Fibroblast of skin of right quadriceps (primary cell): ENCODE results near the gene NKX2-2.

Experiments used
- DNase-seq: peaks from one replicate; pipeline ENCODE4 v3.0.0-alpha.2; 2013

NKX2-2 gene

DNA sequence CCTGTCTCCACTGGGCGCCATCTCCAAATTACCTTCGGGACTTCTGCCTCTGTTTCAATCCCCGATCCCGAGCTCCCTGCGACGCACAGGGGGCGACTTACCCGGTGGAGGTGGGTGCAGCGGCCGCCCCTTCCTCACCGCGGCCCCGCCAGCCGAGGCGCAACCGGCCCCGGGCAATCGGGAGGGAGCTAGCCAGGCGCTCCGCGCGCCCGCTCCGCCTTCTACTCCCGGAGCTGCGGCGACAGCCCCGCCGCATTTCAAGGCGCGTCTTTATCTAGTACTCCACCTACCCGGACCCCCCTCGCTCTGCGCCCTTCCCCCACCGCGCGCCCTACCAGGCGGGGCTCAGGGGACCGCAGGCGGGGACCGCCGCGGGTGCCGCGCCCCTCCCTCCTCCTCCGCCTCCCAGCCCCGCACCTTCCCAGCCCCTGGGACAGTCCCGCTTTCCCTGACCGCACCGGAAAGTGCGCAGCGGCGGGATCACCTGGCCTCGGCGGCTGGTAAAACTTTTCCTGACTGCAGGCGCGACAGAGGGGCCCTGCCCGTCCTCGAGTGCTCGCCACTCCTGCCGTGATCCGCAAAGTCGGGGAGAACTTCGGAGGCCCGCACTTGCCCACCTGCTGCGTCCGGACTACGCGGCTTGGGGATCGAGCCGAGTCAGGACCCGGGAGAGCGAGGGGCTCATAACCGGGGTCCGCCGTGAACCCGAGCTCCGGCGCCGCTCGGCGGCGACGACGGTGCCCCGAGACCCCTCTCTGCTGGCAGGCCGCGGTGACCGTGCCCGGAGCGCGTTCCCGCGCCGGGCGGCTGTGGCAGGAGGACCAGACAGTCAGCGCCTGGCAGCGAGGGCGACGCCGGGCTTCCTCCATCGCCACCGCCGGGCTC, 8.0 kb upstream of the NKX2-2 start:
- no peak for DNase-seq

DNA sequence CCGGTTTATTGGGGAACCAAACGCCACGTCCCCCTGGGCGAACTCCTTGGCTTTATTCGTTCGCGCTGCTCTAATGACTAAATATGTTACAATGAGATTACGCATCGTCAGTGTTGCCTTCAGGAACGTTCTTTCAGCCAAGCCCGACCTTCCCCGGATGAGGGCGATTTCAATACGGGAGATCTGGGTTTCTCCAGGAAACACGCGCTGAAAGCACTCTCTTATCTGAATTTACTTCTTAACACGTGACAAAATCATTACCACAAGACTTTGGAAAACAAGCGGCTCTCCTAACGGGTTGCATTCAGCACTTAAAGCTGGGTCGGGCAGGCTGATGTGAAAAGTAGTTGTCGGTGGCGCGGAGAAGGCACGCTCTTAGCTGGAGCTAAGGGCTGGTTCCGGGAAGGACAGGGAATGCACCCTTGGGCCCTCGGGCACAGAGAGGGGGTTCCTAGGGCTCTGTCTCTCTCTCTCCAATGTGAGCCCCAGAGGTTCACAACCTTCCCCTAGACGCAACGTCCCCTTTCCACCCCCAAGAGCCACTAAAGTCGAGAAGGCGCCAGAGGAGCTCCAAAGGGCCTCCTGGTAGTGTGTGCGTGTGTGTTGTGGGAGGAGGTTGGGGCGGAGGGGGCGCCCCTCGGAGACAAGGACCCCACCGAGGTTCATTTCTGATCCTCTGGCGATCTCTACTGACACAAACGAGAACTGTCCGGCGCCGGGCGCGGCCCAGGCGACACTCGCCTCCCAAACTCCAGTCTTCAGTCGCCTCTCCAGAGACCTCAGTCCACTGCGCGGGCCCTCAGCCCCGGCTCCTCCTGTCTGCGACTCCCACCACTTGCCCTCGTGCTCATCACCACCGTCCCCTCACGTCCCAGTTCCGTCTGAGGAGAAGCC, 7.1 kb upstream of the NKX2-2 start:
- DNase-seq, result no peak

DNA sequence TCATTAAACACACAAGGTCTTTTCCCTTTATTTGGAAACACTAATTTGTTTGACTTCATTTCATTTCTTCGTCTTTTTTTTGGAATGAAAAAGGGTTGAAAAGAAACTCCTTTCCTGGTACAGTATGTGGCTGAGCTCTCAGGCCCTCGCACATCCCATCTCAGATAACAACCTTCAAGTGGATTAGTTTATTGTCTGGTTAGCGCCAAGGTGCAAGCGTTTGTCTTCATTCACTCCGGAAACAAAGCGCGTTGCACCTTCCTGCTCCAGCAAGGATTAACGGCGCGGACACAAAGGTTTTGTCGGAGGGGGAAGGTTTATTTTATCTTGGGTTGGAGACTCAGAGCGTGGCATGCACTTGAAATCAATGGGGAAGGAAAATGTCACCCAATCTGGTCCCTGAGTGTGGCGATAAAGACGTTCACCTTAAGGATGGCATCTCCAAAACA, 5.3 kb upstream of the NKX2-2 start:
- no peak for DNase-seq

DNA sequence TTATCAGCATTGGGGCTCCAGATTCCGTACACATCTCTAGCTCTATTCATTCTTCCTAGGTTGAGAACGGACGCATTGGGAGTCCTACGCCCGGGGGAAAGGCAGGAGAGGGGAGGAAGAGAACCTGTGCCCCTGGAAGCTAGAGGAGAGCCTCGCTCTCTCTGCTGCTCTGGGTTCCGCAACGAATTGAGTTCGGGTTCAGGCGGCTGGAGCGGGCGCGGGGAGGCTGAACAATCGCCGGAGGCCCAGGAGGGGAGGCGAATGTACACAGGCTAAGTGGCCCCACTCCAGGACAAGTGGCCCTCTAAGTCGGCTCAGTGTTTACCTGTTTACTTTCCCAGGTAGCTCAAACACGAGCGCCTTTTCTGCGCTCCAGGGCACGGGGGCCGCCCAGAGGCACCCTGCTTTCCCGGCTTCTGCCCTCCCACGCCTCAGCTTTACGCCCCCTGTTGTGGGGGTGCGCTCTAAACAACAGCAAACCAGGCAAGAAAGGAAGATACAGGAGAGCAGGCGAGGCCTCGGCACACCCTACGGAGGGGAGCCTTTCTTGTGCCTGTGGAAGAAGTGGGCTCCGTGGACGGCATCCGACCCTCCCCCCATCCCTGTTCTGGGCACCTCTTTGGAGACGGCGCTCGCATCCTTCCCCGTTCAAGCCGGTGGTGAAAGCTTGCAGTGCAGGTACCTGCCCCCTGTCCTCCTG, 4.6 kb upstream of the NKX2-2 start:
- DNase-seq, result no peak

DNA sequence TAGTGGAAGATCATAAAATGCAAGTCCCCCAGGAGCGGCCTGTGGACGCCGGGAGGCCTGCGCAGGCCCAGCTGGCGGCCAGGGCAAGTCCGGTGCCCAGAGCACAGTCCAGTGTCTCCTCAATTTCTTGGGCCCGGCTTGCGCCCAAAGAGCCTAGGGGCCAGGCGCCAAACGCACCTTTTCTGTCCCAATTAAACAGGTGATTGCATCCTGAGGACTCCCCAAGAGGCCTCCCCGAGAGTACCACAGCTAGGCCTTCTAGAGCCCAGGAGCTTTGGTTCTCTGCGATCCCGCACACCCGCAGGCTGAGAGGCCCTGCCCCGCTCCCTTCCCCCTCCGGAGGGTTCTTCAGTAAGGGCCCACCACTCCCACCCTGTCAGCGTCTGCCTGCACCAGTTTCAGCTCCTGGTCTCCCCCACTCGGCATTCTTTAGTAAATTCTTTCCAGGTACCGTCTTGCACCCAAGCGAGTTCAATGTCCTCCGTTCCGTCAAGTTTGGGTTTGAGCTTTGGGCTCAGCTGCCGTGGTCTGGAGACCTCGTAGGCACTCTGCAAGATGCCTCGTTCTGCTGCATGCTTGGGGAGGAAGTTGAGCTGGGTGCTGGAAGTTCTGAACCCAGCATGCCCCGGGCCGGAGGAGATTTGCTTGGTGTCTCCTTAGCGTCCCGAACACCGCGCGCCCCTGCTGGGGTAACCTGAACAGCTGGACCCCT, 3.9 kb upstream of the NKX2-2 start:
- DNase-seq, result no peak

DNA sequence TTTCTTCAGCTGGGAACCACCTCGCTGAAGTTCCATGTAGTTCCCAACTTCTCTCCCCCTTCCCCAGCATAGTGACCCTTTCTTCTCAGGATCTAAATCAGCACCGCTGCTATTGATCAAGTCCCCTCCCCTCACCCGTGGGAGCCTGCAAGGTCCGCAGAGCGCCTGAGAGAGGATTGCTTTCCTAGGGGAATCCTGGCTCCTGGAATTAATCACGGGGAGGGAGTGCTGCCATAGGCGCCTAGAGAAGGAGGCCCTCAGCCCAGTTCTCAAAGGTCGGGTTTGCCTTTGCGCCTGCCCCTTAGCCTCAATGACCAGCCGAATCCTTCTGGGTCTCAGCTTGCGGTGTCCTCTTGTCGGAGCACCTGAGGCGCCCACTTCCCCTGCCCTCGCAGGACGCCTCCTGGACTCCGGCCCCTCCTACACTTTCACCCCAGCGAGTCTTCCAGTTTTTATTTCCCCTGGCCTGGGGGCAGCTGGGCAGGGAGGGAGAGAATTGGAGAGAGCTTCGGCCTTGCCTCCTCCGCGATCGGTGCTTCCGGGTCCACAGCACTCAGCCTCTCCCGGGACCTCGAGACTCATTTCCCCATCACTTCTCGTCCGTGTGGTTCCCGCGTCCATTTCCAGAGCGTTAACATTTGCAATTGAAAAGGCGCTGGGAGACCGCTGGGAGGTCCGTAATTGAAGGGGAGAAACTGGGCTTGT, 3.1 kb upstream of the NKX2-2 start:
- DNase-seq, result no peak

DNA sequence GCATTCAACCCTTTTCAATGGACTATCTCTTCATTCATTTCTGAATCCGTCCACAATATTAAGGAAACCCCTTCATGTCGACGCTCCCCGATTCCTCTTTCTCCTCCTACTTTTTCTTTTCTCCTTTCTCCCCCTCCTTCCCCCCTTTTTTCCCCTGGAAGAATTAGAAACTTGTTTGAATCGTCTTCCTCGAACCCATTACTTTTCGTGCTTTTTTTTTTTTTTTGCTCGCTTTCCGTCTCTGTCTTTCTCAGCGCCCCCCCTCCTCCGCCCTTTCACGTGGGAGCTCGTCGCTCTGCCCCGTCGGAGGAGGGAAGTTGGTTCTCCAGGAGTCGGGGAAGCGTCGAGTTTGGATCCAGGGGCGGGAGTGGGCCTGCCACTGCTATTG, 2.3 kb upstream of the NKX2-2 start:
- no peak for DNase-seq

DNA sequence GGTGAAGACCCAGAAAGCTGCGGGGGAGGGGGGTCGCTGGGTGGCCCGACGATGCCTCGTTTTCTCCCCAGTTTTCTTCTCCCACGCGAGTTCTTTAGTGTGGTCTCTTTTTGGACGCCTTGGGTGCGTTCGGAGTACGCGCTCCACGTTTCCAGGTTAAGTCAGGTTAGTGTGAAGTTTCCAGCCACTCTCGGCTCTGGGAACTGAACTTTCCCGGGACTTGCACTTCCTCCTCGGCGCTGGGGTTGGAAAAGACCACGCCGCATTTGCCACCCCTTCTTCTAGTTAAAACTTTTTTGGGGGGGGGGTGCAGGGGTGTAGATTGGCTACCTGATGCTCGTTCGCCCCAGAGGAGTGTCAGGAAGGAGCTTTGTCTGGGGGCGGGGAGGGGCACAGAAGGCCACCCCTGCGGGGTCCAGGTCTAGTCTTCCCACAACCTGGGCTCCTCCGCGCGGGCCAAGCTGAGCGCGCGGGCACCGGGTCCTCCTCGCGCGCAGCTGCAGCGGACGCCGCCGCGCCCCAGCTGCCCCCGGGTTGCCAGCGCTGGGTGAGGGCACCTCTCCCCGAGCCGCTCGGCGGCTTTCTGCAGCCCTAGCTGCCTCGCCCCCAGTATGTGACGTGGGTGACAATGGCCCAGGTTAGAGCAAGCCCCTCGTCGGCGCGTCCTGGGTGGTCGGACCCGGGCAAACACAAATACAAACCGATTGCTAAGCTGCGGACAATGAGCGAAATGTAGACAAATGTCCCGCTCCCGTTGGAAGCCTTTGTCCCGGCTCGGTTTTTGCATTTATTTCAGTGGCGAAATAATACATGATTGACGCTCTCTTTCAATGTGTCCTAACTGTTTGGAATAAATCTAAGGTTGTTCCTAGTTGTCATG, 1.7 kb upstream of the NKX2-2 start:
- DNase-seq, result no peak

DNA sequence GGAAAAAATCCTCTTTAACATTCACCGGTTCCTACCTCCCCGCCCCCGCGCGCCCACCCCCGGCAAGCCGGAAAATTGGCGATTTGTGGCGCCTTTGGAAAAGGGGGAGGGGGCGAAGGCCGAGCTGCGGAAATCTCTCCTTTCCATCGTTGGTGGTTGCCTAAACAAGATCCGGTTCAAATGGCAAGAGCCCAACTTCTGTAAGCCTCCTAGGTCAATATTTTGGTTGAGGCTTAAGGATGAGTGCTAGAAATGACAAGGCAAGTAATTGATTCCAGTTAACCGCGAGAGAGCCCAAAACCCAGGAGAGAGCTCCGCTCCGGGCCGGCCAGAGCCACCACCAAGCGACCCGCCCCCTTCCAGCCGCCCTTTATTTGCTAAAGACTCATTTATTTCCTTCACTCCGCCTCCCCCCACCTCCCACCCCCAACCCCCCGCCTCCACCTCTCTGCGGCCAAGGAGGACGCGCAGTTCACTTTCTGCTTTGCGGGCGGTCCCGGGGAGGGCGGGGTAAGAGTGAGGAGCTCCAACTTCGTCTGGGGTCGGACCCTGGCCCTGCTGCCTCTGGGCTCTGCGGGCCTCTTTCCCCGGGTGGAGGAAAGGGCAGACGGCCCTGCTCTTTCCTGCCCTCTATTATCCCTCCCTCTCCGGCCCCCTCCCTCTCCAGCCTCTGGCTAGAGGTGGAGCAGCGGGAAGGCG, 838 bp upstream of the NKX2-2 start:
- DNase-seq, result no peak

DNA sequence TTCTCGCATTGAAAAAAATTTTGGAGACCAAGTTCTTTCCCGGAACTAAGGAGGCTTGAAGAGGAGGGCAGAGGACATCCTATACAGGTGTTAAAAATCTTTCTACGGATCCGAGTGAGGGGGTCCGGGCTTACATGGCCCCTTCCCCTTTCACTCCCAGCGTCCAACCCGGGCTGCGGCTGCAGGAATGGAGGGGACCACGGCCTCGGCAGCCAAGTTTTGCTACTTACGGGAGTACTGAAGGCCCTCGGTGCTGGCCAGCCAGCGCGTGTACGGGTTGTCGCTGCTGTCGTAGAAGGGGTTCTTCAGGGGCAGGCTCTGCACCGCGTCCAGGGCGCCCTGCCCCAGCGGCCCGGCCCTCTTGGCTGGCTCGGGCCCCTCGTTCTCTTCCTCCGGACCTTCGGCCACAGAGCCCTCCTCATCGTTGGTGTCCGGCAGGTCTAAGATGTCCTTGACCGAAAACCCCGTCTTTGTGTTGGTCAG, 642 bp downstream of the NKX2-2 start:
- no peak for DNase-seq

DNA sequence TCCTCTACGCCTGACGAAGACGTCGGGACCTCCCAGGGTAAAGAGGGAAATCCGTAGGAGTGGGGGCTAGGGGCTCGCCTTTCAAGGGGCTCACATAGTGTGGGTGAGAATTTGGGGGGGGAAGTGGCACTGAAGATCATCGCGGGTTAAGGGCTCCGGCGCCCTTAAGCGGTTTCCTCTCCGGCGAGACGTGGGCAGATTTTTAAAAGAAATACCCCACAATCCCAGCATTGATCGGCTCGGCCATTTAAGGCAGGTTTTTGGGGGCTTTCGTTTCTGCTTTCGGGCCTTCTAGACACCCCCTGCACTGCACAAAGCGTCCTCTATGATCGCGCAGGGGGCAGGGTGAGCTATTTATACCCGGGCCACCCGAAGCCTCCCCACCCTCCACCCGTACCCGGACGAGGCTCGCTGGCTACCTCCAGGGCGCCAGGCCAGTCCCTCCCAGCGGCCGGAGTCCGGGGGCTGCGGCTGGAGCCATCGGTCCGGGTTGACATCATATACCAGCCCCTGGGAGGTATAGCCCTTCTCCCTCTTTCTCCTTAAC, 1.2 kb downstream of the NKX2-2 start:
- no peak for DNase-seq

DNA sequence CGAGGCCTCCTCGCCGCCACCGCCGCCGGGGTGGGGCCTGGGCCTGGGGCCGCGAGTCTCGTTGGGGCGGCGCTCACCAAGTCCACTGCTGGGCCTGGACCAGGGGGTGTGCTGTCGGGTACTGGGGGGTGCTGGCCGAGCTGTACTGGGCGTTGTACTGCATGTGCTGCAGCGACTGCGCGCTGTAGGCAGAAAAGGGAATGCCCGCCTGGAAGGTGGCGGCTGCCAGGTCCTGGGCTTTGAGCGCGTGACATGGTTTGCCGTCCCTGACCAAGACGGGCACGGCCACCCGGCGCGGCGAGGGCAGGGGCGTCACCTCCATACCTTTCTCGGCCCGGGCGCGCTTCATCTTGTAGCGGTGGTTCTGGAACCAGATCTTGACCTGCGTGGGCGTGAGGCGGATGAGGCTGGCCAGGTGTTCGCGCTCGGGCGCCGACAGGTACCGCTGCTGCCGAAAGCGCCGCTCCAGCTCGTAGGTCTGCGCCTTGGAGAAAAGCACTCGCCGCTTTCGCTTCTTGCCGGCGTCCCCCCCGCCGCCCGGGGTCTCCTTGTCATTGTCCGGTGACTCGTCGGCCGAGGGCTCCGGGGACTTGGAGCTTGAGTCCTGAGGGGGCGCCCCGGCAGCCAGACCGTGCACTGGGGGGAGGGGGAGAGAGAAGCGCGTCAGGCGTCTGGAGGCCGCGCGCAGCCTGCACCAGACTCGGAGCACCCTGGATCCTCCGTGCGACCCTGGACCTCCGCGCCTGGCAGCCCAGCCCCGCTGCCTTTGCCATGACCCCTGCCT, 1.8 kb downstream of the NKX2-2 start:
- no peak for DNase-seq

DNA sequence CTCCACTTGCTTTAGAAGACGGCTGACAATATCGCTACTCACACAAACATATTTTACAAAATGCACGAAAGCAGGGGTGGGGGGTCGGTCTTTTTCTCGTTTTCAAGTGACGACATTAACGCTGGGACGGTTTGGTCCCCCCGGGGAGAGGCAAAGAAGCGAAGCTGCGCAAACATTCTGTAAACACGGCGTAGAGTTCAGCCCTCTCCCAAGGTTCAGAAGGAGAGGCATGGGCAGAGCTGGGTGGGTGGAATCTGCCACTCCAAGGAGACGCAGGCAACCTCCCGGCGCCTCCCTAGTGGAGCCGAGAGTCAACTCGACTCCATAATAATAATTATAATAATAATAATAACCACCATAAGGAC, 2.4 kb downstream of the NKX2-2 start:
- no peak for DNase-seq

DNA sequence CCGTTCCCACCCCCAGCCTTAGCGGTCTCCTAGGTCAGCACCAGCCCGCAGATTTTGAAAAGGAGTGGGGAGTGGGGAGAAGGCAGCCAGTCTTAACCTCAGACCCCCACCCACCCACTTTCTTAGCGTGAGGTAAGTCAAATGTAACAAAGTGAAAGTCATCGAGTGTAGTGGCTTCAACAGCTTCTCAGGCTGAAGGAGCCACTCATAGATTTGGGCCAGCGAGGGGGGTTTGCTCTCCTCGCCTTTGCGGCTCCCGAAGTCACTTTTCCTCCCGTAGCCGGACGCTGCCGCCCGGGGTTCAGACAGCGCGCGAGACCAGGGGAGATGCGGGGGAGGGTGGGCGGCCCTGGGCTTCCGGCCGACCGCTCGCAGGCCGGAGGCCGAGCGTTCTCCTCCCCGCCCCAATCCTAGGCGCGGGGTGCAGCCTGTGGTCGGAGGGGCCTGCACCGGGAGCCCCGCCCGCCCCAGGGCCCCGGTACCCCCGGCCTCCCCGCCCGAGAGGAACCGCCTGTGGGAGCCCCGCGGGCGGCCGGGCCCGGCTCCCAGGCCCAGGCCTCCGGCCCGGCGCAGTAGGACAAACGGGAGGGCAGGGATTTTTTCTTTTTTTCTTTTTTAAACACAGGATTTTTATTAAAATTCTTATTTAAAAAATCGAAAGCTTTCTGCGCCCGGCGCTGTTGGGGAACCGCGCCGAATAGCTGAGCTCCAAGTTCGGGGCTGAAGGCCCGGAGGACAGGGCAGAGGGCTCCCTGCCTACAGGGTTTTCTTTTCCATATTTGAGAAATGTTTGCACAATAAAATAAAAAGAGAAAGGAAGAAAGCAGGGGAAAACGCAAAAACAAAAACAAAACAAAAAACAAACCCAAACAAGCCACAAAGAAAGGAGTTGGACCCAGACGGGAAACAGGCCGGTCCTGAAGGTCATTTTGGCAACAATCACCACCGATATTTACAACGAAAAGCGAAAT, 3.2 kb downstream of the NKX2-2 start:
- DNase-seq, result no peak

DNA sequence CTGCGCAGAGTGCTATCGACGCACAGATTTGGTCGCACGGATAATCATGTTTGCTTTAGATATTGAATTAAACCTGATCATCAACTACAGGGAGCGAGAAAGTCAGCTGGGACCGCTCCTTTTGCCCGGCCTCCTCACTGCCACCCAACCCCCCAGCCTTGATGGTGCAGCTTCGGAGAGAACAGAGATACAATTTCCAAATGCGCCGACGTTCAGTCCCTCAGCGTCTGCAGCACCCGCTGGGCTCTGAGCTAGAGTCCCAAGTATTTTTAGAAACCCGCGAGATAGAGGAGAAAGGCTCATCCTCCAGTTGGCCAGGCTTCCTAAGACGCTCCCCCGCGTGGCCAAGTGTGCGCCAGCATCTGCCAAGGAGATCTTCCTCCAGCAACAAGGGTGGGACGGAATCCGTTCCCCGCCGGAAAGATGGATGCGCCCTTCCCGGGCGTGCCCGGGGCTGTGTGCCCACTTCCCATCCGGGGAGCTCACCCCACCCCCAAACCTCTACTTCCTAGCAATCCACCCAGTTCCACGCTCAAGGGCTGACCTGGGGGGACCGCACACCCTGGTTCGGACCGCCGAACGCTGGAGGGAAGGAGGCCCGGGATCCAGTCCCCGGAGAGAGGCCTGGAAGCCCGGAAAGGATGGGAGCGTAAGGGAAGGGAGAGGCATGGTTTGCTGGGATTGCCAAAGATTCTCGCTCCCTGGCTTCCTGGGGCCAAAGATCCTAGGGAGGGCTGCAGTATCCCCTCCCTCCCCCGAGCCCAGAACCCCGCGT, 4.1 kb downstream of the NKX2-2 start:
- peak; percentile 55 for DNase-seq

DNA sequence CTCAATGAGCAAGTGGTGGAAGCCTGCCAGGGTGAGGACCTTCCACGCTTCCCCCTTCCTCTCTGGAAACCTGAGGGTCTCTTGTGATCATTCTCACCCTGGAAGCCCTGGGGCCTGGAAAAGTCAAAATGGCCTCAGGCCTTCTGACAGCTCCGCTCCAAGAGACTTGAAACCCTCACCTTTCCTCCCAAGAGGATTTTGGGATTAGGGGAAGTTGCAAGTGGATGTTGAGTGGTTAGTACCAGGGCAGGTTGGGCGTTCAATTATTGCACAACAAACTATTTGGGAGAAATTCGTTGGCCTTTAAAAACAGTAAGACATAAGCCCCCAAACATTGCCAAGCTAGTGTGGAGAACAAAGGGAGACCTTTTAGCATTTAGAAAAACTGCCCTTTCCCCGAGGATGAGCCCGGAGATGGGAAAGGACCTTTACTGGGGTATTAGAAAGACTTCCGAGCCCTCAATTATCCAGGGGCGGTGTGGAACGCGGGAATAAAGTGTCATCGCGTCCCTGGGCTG, 4.7 kb downstream of the NKX2-2 start:
- no peak for DNase-seq
